WI38 (cell line): Measurements from ENCODE around the gene DALRD3.

Experiments used
- H3K4me3 ChIP-seq: 2 replicates; pipeline ENCODE4 v1.5.1; 2011; ENCODE audit warnings: low read depth, mild to moderate bottlenecking, control low read depth, low read length
- TF ChIP-seq, protein P1 (sequence below): IDR thresholded peaks from 2 replicates; pipeline ENCODE4 v1.5.1; 2012; ENCODE audit warnings: low read depth, mild to moderate bottlenecking, control low read depth, low read length

DALRD3 gene

DNA sequence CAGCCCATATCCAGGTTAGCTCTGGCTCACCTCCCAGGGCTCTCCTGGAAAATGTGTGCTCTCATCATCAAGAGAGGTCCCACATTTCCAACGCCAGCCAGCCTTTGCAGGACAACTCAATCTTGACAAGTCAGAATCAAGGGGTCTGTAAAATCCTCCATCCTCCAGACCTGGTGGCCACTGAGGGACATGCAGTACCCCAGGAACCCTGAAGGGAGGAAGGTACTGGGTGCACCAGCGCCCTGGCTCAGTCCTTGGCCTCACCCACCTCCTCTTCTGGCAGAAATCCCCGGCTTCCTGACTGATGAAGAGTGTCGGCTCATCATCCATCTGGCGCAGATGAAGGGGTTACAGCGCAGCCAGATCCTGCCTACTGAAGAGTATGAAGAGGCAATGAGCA lies 17.2 kb downstream of the DALRD3 start:
- no peak overlapping the region for H3K4me3 ChIP-seq
- TF ChIP-seq, protein P1, sequence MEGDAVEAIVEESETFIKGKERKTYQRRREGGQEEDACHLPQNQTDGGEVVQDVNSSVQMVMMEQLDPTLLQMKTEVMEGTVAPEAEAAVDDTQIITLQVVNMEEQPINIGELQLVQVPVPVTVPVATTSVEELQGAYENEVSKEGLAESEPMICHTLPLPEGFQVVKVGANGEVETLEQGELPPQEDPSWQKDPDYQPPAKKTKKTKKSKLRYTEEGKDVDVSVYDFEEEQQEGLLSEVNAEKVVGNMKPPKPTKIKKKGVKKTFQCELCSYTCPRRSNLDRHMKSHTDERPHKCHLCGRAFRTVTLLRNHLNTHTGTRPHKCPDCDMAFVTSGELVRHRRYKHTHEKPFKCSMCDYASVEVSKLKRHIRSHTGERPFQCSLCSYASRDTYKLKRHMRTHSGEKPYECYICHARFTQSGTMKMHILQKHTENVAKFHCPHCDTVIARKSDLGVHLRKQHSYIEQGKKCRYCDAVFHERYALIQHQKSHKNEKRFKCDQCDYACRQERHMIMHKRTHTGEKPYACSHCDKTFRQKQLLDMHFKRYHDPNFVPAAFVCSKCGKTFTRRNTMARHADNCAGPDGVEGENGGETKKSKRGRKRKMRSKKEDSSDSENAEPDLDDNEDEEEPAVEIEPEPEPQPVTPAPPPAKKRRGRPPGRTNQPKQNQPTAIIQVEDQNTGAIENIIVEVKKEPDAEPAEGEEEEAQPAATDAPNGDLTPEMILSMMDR = no peak

DNA sequence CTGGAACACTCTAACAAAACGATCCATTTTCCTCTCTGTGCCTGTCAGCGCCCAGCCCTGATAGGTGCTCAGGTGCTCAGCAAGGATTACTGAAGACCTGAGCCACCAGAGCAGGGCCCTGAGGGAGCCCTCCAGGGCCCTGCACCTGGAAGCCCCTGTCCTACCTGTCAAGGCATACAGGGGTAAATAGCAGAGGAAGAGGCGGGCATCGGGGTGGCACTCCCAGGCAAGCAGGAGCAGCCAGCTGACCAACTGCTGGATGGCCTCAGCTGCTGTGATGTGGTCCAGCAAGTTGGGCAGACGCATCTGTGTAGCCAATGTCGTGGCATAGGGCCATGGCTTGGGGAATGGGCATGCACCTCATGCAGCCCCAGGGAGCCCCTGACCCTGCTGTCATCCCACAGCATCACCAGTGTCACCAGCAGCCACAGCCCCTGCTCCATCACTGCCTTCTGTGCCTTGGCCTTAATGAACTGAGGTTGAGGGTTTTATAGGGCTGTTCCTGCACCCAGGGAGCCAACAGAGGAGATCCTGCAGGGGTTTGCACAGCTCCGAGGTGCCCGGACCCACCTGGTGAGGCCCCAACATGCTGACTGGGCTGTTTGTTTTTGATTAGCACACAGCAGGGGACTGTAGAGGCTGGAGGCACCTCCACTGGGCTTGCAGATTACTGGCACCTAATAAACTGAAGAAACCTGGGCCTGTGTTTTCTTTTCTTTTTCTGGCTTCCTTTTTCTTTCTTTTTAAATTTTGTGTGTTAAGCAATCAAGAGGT lies 19.1 kb downstream of the DALRD3 start:
- H3K4me3 ChIP-seq = no peak overlapping the region
- TF ChIP-seq, protein P1 = no peak

DNA sequence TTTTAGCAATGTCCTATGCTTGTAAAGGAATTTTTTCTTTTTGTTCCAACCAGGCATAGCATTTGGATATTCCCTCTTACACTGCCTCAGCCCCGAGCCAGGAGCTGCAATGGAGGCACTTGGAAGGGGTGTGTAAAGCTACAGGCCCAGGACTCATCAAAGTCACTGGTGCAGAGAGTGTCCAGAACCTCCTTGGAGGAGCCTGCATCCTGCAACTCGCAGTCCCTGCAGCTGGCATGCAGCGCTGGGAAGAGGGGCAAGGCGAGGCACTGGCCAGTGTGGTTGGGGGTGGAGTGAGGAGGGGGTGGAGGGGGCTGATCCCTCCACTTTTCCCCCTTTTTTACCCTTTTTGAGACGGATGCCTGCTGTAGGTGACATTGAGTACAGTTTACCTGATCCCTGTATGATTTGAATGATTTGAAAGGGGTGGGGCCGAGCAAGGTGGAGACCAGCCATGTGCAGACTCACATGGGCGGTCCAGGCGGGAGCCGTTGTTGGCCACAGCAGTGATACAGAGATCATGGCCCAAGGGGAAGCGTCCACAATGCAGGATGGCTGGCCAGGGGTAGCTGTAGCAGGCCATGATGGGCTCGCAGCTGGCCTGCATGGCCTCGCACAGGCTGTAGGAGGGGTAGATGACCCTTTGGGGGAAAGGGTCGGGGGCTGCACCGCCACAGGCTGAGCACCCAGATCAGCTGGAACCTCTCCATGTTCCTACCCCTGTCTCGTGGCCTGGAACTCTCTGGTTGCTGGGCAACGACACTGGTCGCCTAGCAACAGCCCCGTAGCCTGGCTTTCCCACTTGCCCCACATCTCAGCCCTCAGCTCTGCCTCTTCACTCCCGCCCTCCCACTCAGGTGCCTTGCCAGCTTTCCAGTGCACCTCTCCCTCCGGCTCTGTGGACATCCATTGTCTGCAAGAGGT lies 20.4 kb downstream of the DALRD3 start:
- no peak overlapping the region for H3K4me3 ChIP-seq
- TF ChIP-seq, protein P1 = no peak

DNA sequence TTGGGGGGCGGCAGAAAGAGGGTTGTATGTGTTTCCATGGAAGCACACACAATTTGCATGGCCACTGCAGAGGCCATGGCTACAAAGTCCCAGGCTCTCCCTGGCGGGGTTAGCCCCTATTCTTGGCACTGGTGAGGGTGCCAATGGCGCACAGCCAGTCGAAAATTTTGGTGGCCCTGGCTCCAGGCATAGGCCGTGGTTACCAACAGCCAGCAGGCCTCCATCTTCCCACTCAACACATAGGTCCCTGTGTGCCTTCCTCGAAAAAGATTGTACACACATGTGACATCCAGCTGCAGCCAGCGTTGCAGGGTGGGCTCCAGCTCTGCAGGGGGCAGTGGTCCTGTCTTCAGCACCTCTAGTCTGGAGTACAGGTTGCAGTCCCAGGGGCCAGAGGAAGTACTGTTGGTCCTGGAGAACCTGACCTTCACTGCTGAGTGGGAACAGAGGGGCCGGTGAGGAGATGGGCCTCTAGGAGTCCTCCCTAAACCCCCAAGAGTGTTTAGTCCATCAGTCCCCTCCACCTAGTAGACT lies 21.2 kb downstream of the DALRD3 start:
- TF ChIP-seq, protein P1 = no peak
- H3K4me3 ChIP-seq = no peak overlapping the region

DNA sequence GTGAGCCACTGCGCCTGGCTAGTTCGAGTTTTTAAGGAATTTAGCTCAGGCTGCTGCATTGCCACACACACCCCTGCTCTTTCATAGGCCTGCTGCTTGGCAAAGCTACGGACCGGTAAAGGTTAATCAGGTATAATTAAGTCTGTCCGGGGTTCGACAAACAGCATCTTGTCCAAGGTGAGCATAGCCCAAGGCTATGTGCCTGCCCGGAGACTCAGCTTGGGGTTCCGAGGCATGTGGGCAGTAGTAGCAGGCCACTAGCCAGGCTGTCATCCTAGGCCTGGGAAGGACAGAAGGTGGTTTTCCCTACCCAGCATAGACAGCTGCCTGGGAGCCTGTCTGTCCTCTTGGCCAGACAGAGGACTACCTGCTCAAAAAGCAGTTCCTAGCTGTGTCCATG lies 21.7 kb downstream of the DALRD3 start:
- TF ChIP-seq, protein P1 = no peak
- H3K4me3 ChIP-seq = no peak overlapping the region

DNA sequence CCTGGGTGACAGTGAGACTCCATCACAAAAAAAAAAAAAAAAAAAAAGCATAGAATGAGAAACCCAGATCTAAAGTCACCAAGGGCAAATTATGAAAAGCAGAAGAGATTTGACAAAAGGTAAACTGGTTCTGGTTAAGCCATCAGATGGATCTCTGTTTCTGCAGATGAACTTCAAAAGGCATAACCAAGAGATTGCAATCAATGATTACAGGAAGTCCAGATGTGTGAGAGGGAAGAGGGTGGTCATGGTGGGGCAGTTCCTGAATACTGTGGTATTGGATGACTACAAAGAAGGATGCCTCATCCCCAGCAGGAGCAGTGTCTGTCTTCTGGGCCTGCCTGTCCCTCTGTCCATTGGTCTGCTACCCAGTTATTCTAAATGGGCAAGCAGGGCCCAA lies 24.5 kb downstream of the DALRD3 start:
- TF ChIP-seq, protein P1 = no peak
- H3K4me3 ChIP-seq = no peak overlapping the region
